HepG2 (cell line): Measurements from ENCODE around the gene ASGR1. TPM values are rescaled to one million over a fixed set of nuclear protein-coding genes. Genes with fewer than 3 reads are reported as not detected.

ENCODE experiments used
- CEBPG ChIP-seq: IDR thresholded peaks from 2 replicates; pipeline ENCODE4 v1.6.1; 2016
- FOSL2 ChIP-seq: sonication (generic); formaldehyde crosslinking; IDR thresholded peaks from 2 replicates; pipeline ENCODE4 v1.4.0; 2020; ENCODE audit warnings: missing genetic modification reagents
- KDM3A ChIP-seq: IDR thresholded peaks from 2 replicates; pipeline ENCODE4 v1.6.1; 2018; ENCODE audit warnings: low read depth, missing compliant biosample characterization
- KLF11 ChIP-seq: IDR thresholded peaks from 2 replicates; pipeline ENCODE4 v1.6.1; 2016; ENCODE audit warnings: missing compliant biosample characterization
- LCORL ChIP-seq, 2 experiments: fragments of 450-650 bp in 1 of 2; sonication (generic) in 1 of 2; formaldehyde crosslinking in 1 of 2; IDR thresholded peaks; 2 replicates each; pipeline versions ENCODE4 v1.5.0 to v1.6.1; 2017 to 2020; ENCODE audit warnings: antibody characterized with exemption in 1 of 2, missing genetic modification reagents in 1 of 2
- MXI1 ChIP-seq: IDR thresholded peaks from 3 replicates; pipeline ENCODE4 v1.6.1; 2012; ENCODE audit warnings: low read depth, low read length, inconsistent platforms, borderline replicate concordance
- NCOA1 ChIP-seq: sonication (generic); formaldehyde crosslinking; IDR thresholded peaks from 2 replicates; pipeline ENCODE4 v1.9.0; 2021; ENCODE audit warnings: missing genetic modification reagents
- NFYC ChIP-seq: IDR thresholded peaks from 2 replicates; pipeline ENCODE4 v1.6.1; 2016; ENCODE audit warnings: missing genetic modification reagents, missing compliant biosample characterization
- PLSCR1 ChIP-seq: sonication (generic); formaldehyde crosslinking; IDR thresholded peaks from 2 replicates; pipeline ENCODE4 v1.5.0; 2020; ENCODE audit warnings: missing genetic modification reagents, mild to moderate bottlenecking, borderline replicate concordance
- RELA ChIP-seq: sonication (generic); formaldehyde crosslinking; IDR thresholded peaks from 2 replicates; pipeline ENCODE4 v1.4.0; 2020; ENCODE audit warnings: missing genetic modification reagents
- RFX3 ChIP-seq: IDR thresholded peaks from 2 replicates; pipeline ENCODE4 v1.6.1; 2016; ENCODE audit warnings: missing biosample characterization, missing genetic modification reagents
- RFXANK ChIP-seq: IDR thresholded peaks from 2 replicates; pipeline ENCODE4 v1.6.1; 2016
- SIX4 ChIP-seq: sonication (generic); formaldehyde crosslinking; IDR thresholded peaks from 2 replicates; pipeline ENCODE4 v1.4.0; 2020; ENCODE audit warnings: missing genetic modification reagents
- SMAD9 ChIP-seq: sonication (generic); formaldehyde crosslinking; IDR thresholded peaks from 2 replicates; pipeline ENCODE4 v1.5.1; 2020; ENCODE audit warnings: mild to moderate bottlenecking, missing genetic modification reagents
- SMARCC2 ChIP-seq: fragments of 450-650 bp; IDR thresholded peaks from 2 replicates; pipeline ENCODE4 v1.6.1; 2017; ENCODE audit warnings: antibody characterized with exemption, mild to moderate bottlenecking
- SRSF1 ChIP-seq: fragments of 200-400 bp; formaldehyde crosslinking; optimal IDR thresholded peaks from 2 replicates; pipeline ENCODE3; 2017; ENCODE audit warnings: mild to moderate bottlenecking, low read depth, low read length, moderate library complexity
- TFAP4 ChIP-seq: sonication (generic); IDR thresholded peaks from 2 replicates; pipeline ENCODE4 v1.6.1; 2016; ENCODE audit warnings: low read depth, borderline replicate concordance
- TIGD3 ChIP-seq: sonication (generic); formaldehyde crosslinking; IDR thresholded peaks from 2 replicates; pipeline ENCODE4 v1.5.1; 2020; ENCODE audit warnings: mild to moderate bottlenecking, missing genetic modification reagents, borderline replicate concordance
- TP53 ChIP-seq: sonication (generic); formaldehyde crosslinking; conservative IDR thresholded peaks from 2 replicates; pipeline ENCODE4 v1.4.0; 2020; ENCODE audit warnings: missing genetic modification reagents
- ZBTB1 ChIP-seq: sonication (generic); formaldehyde crosslinking; IDR thresholded peaks from 2 replicates; pipeline ENCODE4 v1.4.0; 2020; ENCODE audit warnings: missing genetic modification reagents, borderline replicate concordance
- ZBTB37 ChIP-seq: sonication (generic); formaldehyde crosslinking; IDR thresholded peaks from 2 replicates; pipeline ENCODE4 v1.4.0; 2020; ENCODE audit warnings: mild to moderate bottlenecking, missing genetic modification reagents
- ZFP1 ChIP-seq: IDR thresholded peaks from 2 replicates; pipeline ENCODE4 v1.6.1; 2016
- ZMAT5 ChIP-seq: sonication (generic); formaldehyde crosslinking; IDR thresholded peaks from 2 replicates; pipeline ENCODE4 v1.5.0; 2020; ENCODE audit warnings: mild to moderate bottlenecking, low read depth, missing genetic modification reagents, borderline replicate concordance
- ZNF317 ChIP-seq: sonication (generic); formaldehyde crosslinking; IDR thresholded peaks from 2 replicates; pipeline ENCODE4 v1.5.0; 2020; ENCODE audit warnings: mild to moderate bottlenecking, missing genetic modification reagents
- ZNF614 ChIP-seq: IDR thresholded peaks from 2 replicates; pipeline ENCODE4 v1.6.1; 2018; ENCODE audit warnings: missing biosample characterization, missing genetic modification reagents, inconsistent platforms, borderline replicate concordance
- ZNF670 ChIP-seq: sonication (generic); formaldehyde crosslinking; IDR thresholded peaks from 2 replicates; pipeline ENCODE4 v1.8.0; 2022; ENCODE audit warnings: mild to moderate bottlenecking, missing genetic modification reagents, borderline replicate concordance
- ZNF83 ChIP-seq: sonication (generic); formaldehyde crosslinking; IDR thresholded peaks from 2 replicates; pipeline ENCODE4 v1.4.0; 2020; ENCODE audit warnings: missing genetic modification reagents, mild to moderate bottlenecking, borderline replicate concordance
- polyA plus RNA-seq, 8 experiments: library from polyadenylated mRNA; depleted of rRNA in 3 of 8; stranded (reverse) in 7 of 8; unstranded in 1 of 8; fragments of >200 nt; fragmentation: Illumina TruSeq in 4 of 8; extraction: Trizol in 4 of 8; gene quantifications; 2 replicates each; pipeline versions ENCODE4 v1.2.1 to v1.2.3, GENCODE V29; 2011 to 2016; ENCODE audit warnings: low read depth in 4 of 8, missing spikeins in 1 of 8, mixed read lengths in 1 of 8; ENCODE audit not compliant: insufficient read depth in 1 of 8
- total RNA-seq, 5 experiments: library from RNA; depleted of rRNA; stranded (reverse); fragments of >200 nt; fragmentation: Illumina TruSeq; extraction: Trizol; gene quantifications; 2 replicates each; pipeline ENCODE4 v1.2.3, GENCODE V29; 2016; ENCODE audit warnings: low read depth in 1 of 5

The ASGR1 gene
- total and polyA plus RNA-seq, 2 of the 13 experiments (the other 11 are each of a cell fraction or from before 2014, with no cell fraction given): 353 to 796 TPM

GRCh38 chr17:7156342-7156940, 22.7 kb downstream of the ASGR1 start (continued):
- TF ChIP-seq TFAP4: peak; percentile 70; the same call in 1 of the 2 replicates
- TF ChIP-seq ZFP1 (CRISPR knock-in tag): no peak
- no peak for TF ChIP-seq RFXANK (CRISPR knock-in tag)
- TF ChIP-seq SMAD9 (CRISPR knock-in tag): peak; percentile 82; the same call in 1 of the 2 replicates
- TF ChIP-seq ZNF614 (CRISPR knock-in tag): peak; percentile 87; the same call in 1 of the 2 replicates
- TF ChIP-seq SIX4: 0 out of 2 replicates have a peak, but pooled peaks have one; percentile 24
- TF ChIP-seq KLF11: peak; percentile 95; the same call in 1 of the 2 replicates
- no peak for TF ChIP-seq PLSCR1
- TF ChIP-seq RELA (CRISPR knock-in tag): no peak
- TF ChIP-seq TIGD3 (CRISPR knock-in tag): peak; percentile 60; the same call in 1 of the 2 replicates
- TF ChIP-seq TP53: no peak
- TF ChIP-seq LCORL (IDR thresholded peaks at IDR 0.05): no peak
- no peak; the same call in 1 of the 2 replicates for TF ChIP-seq LCORL (CRISPR knock-in tag; IDR thresholded peaks at IDR 0.05)
- peak; percentile 67; the same call in 1 of the 3 replicates for TF ChIP-seq MXI1
- no peak for TF ChIP-seq NCOA1
- TF ChIP-seq ZBTB37 (CRISPR knock-in tag): peak; percentile 73
- TF ChIP-seq ZMAT5: no peak
- TF ChIP-seq CEBPG (CRISPR knock-in tag): peak; percentile 58
- peak; percentile 90; the same call in 1 of the 2 replicates for TF ChIP-seq ZNF670 (CRISPR knock-in tag)
- no peak for TF ChIP-seq ZBTB1
- peak; percentile 76 for TF ChIP-seq FOSL2
- peak; percentile 92; the same call in 1 of the 2 replicates for TF ChIP-seq KDM3A
- no peak for TF ChIP-seq SMARCC2
- TF ChIP-seq ZNF83 (CRISPR knock-in tag): no peak
- peak; percentile 79 for TF ChIP-seq ZNF317
- TF ChIP-seq NFYC (CRISPR knock-in tag): peak; percentile 93
- no peak for TF ChIP-seq RFX3 (CRISPR knock-in tag)
- TF ChIP-seq SRSF1: no peak
